Left lung (tissue), 10 donors: ENCODE measurements around the gene CDH13. TPM values are rescaled to one million over a fixed set of nuclear protein-coding genes. Genes with fewer than 3 reads are reported as not detected.

Experiments used
- ATAC-seq: fragments of 200-7000 bp; cut with Tn5 transposase; one replicate; pipeline ENCODE4 v1.9.1; 2020; ENCODE audit warnings: moderate library complexity
- DNase-seq, 4 donors: peaks; one replicate each; pipeline ENCODE4 v3.0.0-alpha.2; 2013 to 2020
- H3K27ac ChIP-seq, 2 donors: fragments of 200-600 bp; sonication (generic) in 1 of 2; one replicate each; pipeline versions ENCODE4 v1.5.0 to v1.8.0; 2020 to 2021
- H3K27me3 ChIP-seq, 2 donors: fragments of 200-600 bp; sonication (generic) in 1 of 2; one replicate each; pipeline versions ENCODE4 v1.5.0 to v1.8.0; 2020 to 2021
- H3K36me3 ChIP-seq, 2 donors: fragments of 200-600 bp; sonication (generic) in 1 of 2; one replicate each; pipeline versions ENCODE4 v1.5.0 to v1.8.0; 2020 to 2021
- H3K4me1 ChIP-seq, 2 donors: fragments of 200-600 bp; one replicate each; pipeline ENCODE4 v1.8.0; 2021
- H3K4me3 ChIP-seq, 2 donors: fragments of 200-600 bp; sonication (generic) in 1 of 2; one replicate each; pipeline versions ENCODE4 v1.5.0 to v1.8.0; 2020 to 2021; ENCODE audit warnings: mild to moderate bottlenecking in 1 of 2
- H3K9me3 ChIP-seq, 2 donors: fragments of 200-600 bp; sonication (generic) in 1 of 2; one replicate each; pipeline versions ENCODE4 v1.5.0 to v1.8.0; 2020 to 2021
- intact Hi-C, 2 donors: fragments of 100-400 bp; cut with DNase I; formaldehyde crosslinking; loops; one replicate each; pipeline versions ENCODE4 v1.11.2 to v1.14.2; 2022
- polyA plus RNA-seq, 6 donors: library from polyadenylated mRNA; unstranded; fragments of 120-200 nt; gene quantifications; one replicate each; pipeline ENCODE4 v1.2.1, GENCODE V29; 2013; ENCODE audit not compliant: insufficient read length in 6 of 6
- total RNA-seq, 2 donors: library from RNA; stranded (reverse); fragmentation: NEBNext Ultra II Directional; extraction: Animal tissue kit (Norgen Biotek cat#: 25700); gene quantifications; one replicate each; pipeline ENCODE4 v1.2.1, GENCODE V29; 2021
- TF ChIP-seq, protein P1 (sequence below), 2 donors: fragments of 200-600 bp; sonication (generic) in 1 of 2; IDR thresholded peaks; one replicate each; pipeline versions ENCODE4 v1.5.0 to v1.8.0; 2021; ENCODE audit warnings: antibody characterized with exemption in 2 of 2
- donor health status: DM: no; HTN: yes; CAD: no.
- donor health status: DM: no; HTN: no; CAD: no.

Gene CDH13
- total and polyA plus RNA-seq, 8 donors = 2.7 to 20.3 (median 3.2) TPM

- Histone ChIP-seq H3K36me3 (no peaks in the 10 kb centered on the region), H3K27ac (no peak overlapping the region), H3K27me3 (no peaks in the 10 kb centered on the region), H3K9me3 (peaks cover 0 to 17% of the 10 kb centered on the region in 2 donors), H3K4me1 (no peaks in the 10 kb centered on the region), H3K4me3 (no peak overlapping the region)
- DNase-seq = no peak
- TF ChIP-seq, protein P1, sequence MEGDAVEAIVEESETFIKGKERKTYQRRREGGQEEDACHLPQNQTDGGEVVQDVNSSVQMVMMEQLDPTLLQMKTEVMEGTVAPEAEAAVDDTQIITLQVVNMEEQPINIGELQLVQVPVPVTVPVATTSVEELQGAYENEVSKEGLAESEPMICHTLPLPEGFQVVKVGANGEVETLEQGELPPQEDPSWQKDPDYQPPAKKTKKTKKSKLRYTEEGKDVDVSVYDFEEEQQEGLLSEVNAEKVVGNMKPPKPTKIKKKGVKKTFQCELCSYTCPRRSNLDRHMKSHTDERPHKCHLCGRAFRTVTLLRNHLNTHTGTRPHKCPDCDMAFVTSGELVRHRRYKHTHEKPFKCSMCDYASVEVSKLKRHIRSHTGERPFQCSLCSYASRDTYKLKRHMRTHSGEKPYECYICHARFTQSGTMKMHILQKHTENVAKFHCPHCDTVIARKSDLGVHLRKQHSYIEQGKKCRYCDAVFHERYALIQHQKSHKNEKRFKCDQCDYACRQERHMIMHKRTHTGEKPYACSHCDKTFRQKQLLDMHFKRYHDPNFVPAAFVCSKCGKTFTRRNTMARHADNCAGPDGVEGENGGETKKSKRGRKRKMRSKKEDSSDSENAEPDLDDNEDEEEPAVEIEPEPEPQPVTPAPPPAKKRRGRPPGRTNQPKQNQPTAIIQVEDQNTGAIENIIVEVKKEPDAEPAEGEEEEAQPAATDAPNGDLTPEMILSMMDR (IDR thresholded peaks at IDR 0.05) = no peak
- no peak for ATAC-seq
- intact Hi-C loops = no loop called here
Observed at GRCh38 chr16:83734136-83734535, 1107.4 kb downstream of the CDH13 start.

DNA sequence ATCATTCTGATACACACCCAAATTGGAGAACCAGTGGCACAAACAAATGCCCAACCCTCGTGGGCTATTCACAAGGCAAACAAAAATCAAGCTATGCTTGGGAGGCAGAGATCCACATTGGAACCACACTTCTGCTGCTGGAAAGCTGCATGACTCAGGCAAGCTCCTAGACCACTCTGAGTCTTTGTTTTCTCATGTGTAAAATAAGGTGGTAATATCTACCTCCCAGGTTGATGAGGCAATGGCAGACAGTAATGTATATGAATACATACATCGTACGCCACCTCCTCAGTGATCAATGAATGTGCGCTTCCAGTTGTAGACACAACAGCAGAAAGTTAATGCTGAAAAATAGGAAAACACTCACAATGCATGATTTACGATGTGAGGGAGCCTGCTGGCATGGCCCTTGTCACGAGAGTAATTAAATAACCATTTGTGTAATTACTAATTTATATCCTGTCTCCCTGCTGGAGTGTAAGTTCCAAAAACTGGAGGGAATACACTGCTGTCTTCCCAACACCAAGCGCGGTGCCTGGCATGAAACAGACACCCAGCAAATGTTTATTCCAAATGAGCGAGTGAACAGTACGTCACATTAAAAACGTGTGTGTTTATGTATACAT is 1111.1 kb downstream of the CDH13 start:
- Histone ChIP-seq H3K4me3 (no peak overlapping the region), H3K4me1 (no peaks in the 10 kb centered on the region), H3K9me3 (peaks cover 0 to 17% of the 10 kb centered on the region in 2 donors), H3K36me3 (no peaks in the 10 kb centered on the region), H3K27ac (no peak overlapping the region), H3K27me3 (no peaks in the 10 kb centered on the region)
- no peak for ATAC-seq
- intact Hi-C loops = no loop called here
- TF ChIP-seq, protein P1 (IDR thresholded peaks at IDR 0.05) = no peak
- no peak for DNase-seq

DNA sequence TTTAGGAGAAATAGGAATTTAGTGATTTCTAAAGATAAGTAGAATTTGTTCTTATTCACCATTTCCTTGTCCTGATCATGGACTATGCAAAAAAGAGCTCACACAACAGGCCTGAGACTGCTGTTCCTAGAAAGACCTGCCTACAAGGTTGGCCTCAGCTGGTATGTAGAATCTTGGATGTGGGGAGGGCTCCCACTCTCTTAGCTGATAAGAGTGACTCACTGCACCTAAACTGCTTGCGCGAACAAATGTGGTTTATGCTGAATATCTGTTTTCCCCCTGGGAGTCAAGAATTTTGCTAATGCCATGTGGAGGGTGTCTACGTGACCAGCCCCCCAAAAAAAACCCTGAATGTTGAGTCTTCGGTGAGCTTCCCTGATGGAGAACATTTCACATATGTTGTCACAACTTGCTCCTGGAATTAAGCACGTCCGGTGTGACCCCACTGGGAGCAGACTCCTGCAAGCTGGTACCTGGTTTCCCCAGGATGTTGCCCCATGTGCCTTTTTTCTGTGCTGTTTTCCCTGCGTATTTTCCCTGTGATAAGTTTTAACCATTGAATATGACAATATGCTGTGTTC is 1112.2 kb downstream of the CDH13 start:
- Histone ChIP-seq H3K4me3 (no peak overlapping the region), H3K27ac (no peak overlapping the region)
- no peak for DNase-seq

GRCh38 chr16:83742124-83742899 is 1115.5 kb downstream of the CDH13 start:
- intact Hi-C loops = no loop called here
- peak in 1 of 4 donors; percentile 55 for DNase-seq
- peaks cover 0 to 5% of the 10 kb centered on the region in 2 donors for H3K4me1 ChIP-seq
- H3K36me3 ChIP-seq = no peaks in the 10 kb centered on the region
- H3K4me3 ChIP-seq = no peak overlapping the region
- no peak for ATAC-seq
- TF ChIP-seq, protein P1 (IDR thresholded peaks at IDR 0.05) = no peak
- H3K27ac ChIP-seq = no peak overlapping the region
- no peaks in the 10 kb centered on the region for H3K27me3 ChIP-seq
- H3K9me3 ChIP-seq = no peaks in the 10 kb centered on the region

More for the DNA sequence above, 1112.2 kb downstream of the CDH13 start:
- Histone ChIP-seq H3K27me3 (no peaks in the 10 kb centered on the region), H3K4me1 (peaks cover 0 to 3% of the 10 kb centered on the region in 2 donors), H3K36me3 (no peaks in the 10 kb centered on the region), H3K9me3 (peaks cover 0 to 12% of the 10 kb centered on the region in 2 donors)
- no peak for ATAC-seq
- intact Hi-C loops = no loop called here
- TF ChIP-seq, protein P1 (IDR thresholded peaks at IDR 0.05) = no peak

DNA sequence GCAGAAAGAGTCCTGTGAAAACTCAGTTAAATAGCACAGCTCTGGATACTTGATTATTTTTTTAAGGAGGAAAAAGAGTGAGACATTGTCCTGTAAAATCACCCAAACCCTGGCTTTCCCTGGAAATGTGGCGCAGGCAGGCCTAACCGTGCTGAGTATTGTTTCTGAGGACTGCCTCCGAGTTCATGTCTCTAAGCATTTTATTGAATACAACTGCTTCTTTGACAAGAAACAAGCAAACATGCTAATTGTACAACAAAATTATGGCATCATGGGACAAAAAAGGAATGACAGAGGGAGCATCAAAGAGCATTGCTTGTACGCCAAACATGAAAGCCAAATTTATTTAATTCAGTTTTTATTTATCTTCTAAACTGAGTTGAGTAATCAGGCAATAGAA is 1116.5 kb downstream of the CDH13 start:
- Histone ChIP-seq H3K36me3 (no peaks in the 10 kb centered on the region), H3K9me3 (no peaks in the 10 kb centered on the region), H3K4me3 (no peak overlapping the region), H3K4me1 (peaks cover 0 to 5% of the 10 kb centered on the region in 2 donors), H3K27me3 (no peaks in the 10 kb centered on the region), H3K27ac (no peak overlapping the region)
- TF ChIP-seq, protein P1 (IDR thresholded peaks at IDR 0.05) = no peak
- DNase-seq (no peak), ATAC-seq (no peak)
- intact Hi-C loops = no loop called here
